Esophagus muscularis mucosa (tissue), 4 donors: ENCODE measurements around the gene SPARC. TPM values are rescaled to one million over a fixed set of nuclear protein-coding genes. Genes with fewer than 3 reads are reported as not detected.

Source experiments
- DNase-seq: peaks from one replicate; pipeline ENCODE4 v3.0.0-alpha.2; 2017; ENCODE audit errors: extremely low spot score
- H3K27ac ChIP-seq, 4 donors: fragments of 200-600 bp; sonication (generic); replicated peaks in 1 of 4; 1 replicate in 3 of 4; 2 replicates in 1 of 4; pipeline ENCODE4 v1.5.1; 2016 to 2019; ENCODE audit warnings: mild to moderate bottlenecking in 1 of 4
- H3K27me3 ChIP-seq, 4 donors: fragments of 200-600 bp; sonication (generic); one replicate each; pipeline versions ENCODE4 v1.5.1 to v1.6.0; 2016 to 2019
- H3K36me3 ChIP-seq, 4 donors: fragments of 200-600 bp; sonication (generic); one replicate each; pipeline ENCODE4 v1.5.1; 2016 to 2019
- H3K4me1 ChIP-seq, 4 donors: fragments of 200-600 bp; sonication (generic); one replicate each; pipeline ENCODE4 v1.5.1; 2016 to 2019
- H3K4me3 ChIP-seq, 4 donors: fragments of 200-600 bp; sonication (generic); 1 replicate in 2 of 4; 2 replicates in 2 of 4; pipeline ENCODE4 v1.5.1; 2016 to 2019; ENCODE audit warnings: mild to moderate bottlenecking in 4 of 4, moderate library complexity in 1 of 4
- H3K9me3 ChIP-seq, 4 donors: fragments of 200-600 bp; sonication (generic); 1 replicate in 3 of 4; 2 replicates in 1 of 4; pipeline ENCODE4 v1.5.1; 2016 to 2019
- CTCF ChIP-seq, 3 experiments: fragments of 200-600 bp in 2 of 3; fragments of 450-650 bp in 1 of 3; sonication (generic) in 2 of 3; IDR thresholded peaks; one replicate each; pipeline ENCODE4 v1.5.1; 2017 to 2019; ENCODE audit warnings: antibody characterized with exemption in 3 of 3, mild to moderate bottlenecking in 2 of 3, moderate library complexity in 1 of 3
- EP300 ChIP-seq: sonication (generic); formaldehyde crosslinking; IDR thresholded peaks from one replicate; pipeline ENCODE4 v1.6.1; 2017; ENCODE audit warnings: antibody characterized with exemption
- POLR2A ChIP-seq: fragments of 450-650 bp; IDR thresholded peaks from one replicate; pipeline ENCODE4 v1.6.1; 2017; ENCODE audit warnings: antibody characterized with exemption, moderate library complexity, mild to moderate bottlenecking, low read depth
- POLR2AphosphoS5 ChIP-seq, 2 donors: sonication (generic); formaldehyde crosslinking; IDR thresholded peaks; one replicate each; pipeline ENCODE4 v1.6.1; 2017; ENCODE audit warnings: antibody characterized with exemption in 2 of 2
- WGBS: methylation state at CpG from one replicate; pipeline ENCODE4 v1.1.5; 2018; 5-methylcytosine and 5-hydroxymethylcytosine counted together
- intact Hi-C: fragments of 100-400 bp; cut with DNase I; formaldehyde crosslinking; loops from one replicate; pipeline ENCODE4 v1.15.1; 2023
- total RNA-seq, 4 donors: library from RNA; depleted of rRNA; stranded (reverse); fragments of >200 nt; gene quantifications; one replicate each; pipeline versions ENCODE4 v1.1.0 to v1.2.1, GENCODE V29; 2016

SPARC gene
- total RNA-seq, 4 donors from 2014 or later, result 269 to 875 (median 432) TPM

- H3K9me3 ChIP-seq, result no peaks in the 10 kb centered on the region
- intact Hi-C loops, result loop anchor here (5.0 kb wide), 1 partner anchor 40 kb away; no protein-coding TSS in a partner anchor
- peaks cover 12 to 54% (median 50%) of the 10 kb centered on the region in 4 donors for H3K4me1 ChIP-seq
- H3K4me3 ChIP-seq, result no peak overlapping the region
- H3K27ac ChIP-seq, result peak overlapping the region; percentile 76 to 81 (median 76)
- H3K27me3 ChIP-seq, result no peaks in the 10 kb centered on the region
- H3K36me3 ChIP-seq, result no peaks in the 10 kb centered on the region
- WGBS, result 77% methylated on average over 7 of the region's 8 CpGs
- no peak for DNase-seq
- TF ChIP-seq CTCF (IDR thresholded peaks at IDR 0.05) (no peak), EP300 (no peak), POLR2A (no peak), POLR2AphosphoS5 (IDR thresholded peaks at IDR 0.05) (no peak)
Observed at GRCh38 chr5:151697452-151697851, 10.7 kb upstream of the SPARC start.

GRCh38 chr5:151696470-151697061 lies 9.9 kb upstream of the SPARC start:
- no peaks in the 10 kb centered on the region for H3K36me3 ChIP-seq
- H3K27me3 ChIP-seq, result no peaks in the 10 kb centered on the region
- intact Hi-C loops, result loop anchor here (5.0 kb wide), 1 partner anchor 41 kb away; no protein-coding TSS in a partner anchor
- no peak for DNase-seq
- TF ChIP-seq POLR2AphosphoS5 (IDR thresholded peaks at IDR 0.05), result peak; percentile 55 to 60
- TF ChIP-seq CTCF (IDR thresholded peaks at IDR 0.05), result no peak
- TF ChIP-seq EP300, result no peak
- peak overlapping the region; percentile 25 to 30 (median 28) for H3K4me3 ChIP-seq
- peak overlapping the region; percentile 76 to 81 (median 76) for H3K27ac ChIP-seq
- H3K9me3 ChIP-seq, result no peaks in the 10 kb centered on the region
- 18% methylated on average over 18 of the region's 20 CpGs for WGBS
- peaks cover 12 to 51% (median 48%) of the 10 kb centered on the region in 4 donors for H3K4me1 ChIP-seq

GRCh38 chr5:151695464-151695863 lies 8.7 kb upstream of the SPARC start:
- Histone ChIP-seq H3K9me3 (no peaks in the 10 kb centered on the region), H3K27ac (peak overlapping the region; percentile 76 to 81 (median 76)), H3K4me3 (no peak overlapping the region), H3K4me1 (peaks cover 12 to 50% (median 46%) of the 10 kb centered on the region in 4 donors), H3K36me3 (no peaks in the 10 kb centered on the region), H3K27me3 (no peaks in the 10 kb centered on the region)
- no peak for DNase-seq
- intact Hi-C loops, result loop anchor here (5.0 kb wide), 1 partner anchor 42 kb away; no protein-coding TSS in a partner anchor
- no peak for TF ChIP-seq EP300
- 81% methylated on average over 1 of the region's 1 CpG for WGBS

- H3K27ac ChIP-seq, result peak overlapping the region in 2 of 4 donors; percentile 49 to 76
- intact Hi-C loops, result no loop called here
- 93% methylated on average over 3 of the region's 3 CpGs for WGBS
Observed at GRCh38 chr5:151694035-151694485, 7.3 kb upstream of the SPARC start.

More at GRCh38 chr5:151694035-151694485, 7.3 kb upstream of the SPARC start:
- no peaks in the 10 kb centered on the region for H3K36me3 ChIP-seq
- peaks cover 4 to 41% (median 32%) of the 10 kb centered on the region in 4 donors for H3K4me1 ChIP-seq
- DNase-seq, result no peak
- TF ChIP-seq CTCF (IDR thresholded peaks at IDR 0.05) (no peak), POLR2AphosphoS5 (IDR thresholded peaks at IDR 0.05) (no peak), POLR2A (no peak), EP300 (no peak)
- no peak overlapping the region for H3K4me3 ChIP-seq
- H3K9me3 ChIP-seq, result no peaks in the 10 kb centered on the region
- no peaks in the 10 kb centered on the region for H3K27me3 ChIP-seq
